Endothelial cell of umbilical vein (primary cell): ENCODE data around the gene KIAA1958. TPM values are rescaled to one million over a fixed set of nuclear protein-coding genes. Genes with fewer than 3 reads are reported as not detected.
"Not testable (repeated sequence)": the region's sequence is repeated elsewhere in the genome, so short reads cannot be mapped to it uniquely, and the experiment has no call there.

ENCODE experiments used
- BruUV-seq: library from RNA; stranded (reverse); fragments of 400-500 nt; replicated peaks from 2 replicates; lab custom pipeline; 2021; lab: Mats Ljungman, UMichigan
- CTCF ChIA-PET: fragments of 300-600, 350-600 bp; sonication (Branson Sonifier 250); formaldehyde crosslinking; loops from one replicate; lab custom pipeline; 2021; ENCODE audit warnings: antibody characterized with exemption, inconsistent platforms; lab: Charles Lee
- POLR2A ChIA-PET: fragments of 300-600, 350-600 bp; sonication (Branson Sonifier 250); formaldehyde crosslinking; loops from one replicate; lab custom pipeline; 2021; ENCODE audit warnings: antibody characterized with exemption, inconsistent platforms; lab: Charles Lee
- DNase-seq: peaks from one replicate; pipeline ENCODE4 v3.0.0-alpha.2; 2011; ENCODE audit warnings: low read depth, low spot score
- FAIRE-seq: peaks from 2 replicates; lab custom pipeline; 2011; peaks lifted over from hg19 to GRCh38; lab: Jason Lieb, UNC
- H2AFZ ChIP-seq: 2 replicates; pipeline ENCODE4 v1.6.0; 2012; ENCODE audit warnings: low read depth, low read length, control low read depth, inconsistent platforms
- H3K27ac ChIP-seq: 2 replicates; pipeline ENCODE4 v1.5.1; 2011; ENCODE audit warnings: low read depth, mild to moderate bottlenecking, control low read depth, low read length, moderate library complexity; ENCODE audit not compliant: insufficient read depth
- H3K27me3 ChIP-seq, 2 experiments: 2 replicates each; pipeline versions ENCODE4 v1.6.0 to v1.6.1; 2011; ENCODE audit warnings: low read length in 2 of 2, mixed read lengths in 1 of 2; ENCODE audit not compliant: control insufficient read depth in 2 of 2, insufficient read depth in 2 of 2
- H3K36me3 ChIP-seq, 2 experiments: 2 replicates in 1 of 2; 3 replicates in 1 of 2; pipeline ENCODE4 v1.5.1; 2011; ENCODE audit warnings: low read length in 2 of 2, mild to moderate bottlenecking in 1 of 2, moderate library complexity in 1 of 2; ENCODE audit not compliant: control insufficient read depth in 2 of 2, insufficient read depth in 2 of 2; ENCODE audit errors: extremely low read depth in 1 of 2
- H3K4me1 ChIP-seq: 3 replicates; pipeline ENCODE4 v1.5.1; 2011; ENCODE audit warnings: mild to moderate bottlenecking, low read length; ENCODE audit not compliant: control insufficient read depth, insufficient read depth; ENCODE audit errors: extremely low read depth
- H3K4me2 ChIP-seq: 2 replicates; pipeline ENCODE4 v1.6.1; 2011; ENCODE audit warnings: low read length, control low read depth, mixed read lengths; ENCODE audit not compliant: insufficient read depth
- H3K4me3 ChIP-seq, 3 experiments: fragments of 200-600 bp in 1 of 3; sonication (generic), shearing (Covaris generic) in 1 of 3; replicated peaks in 1 of 3; 2 replicates each; pipeline ENCODE4 v1.5.1; 2011 to 2016; ENCODE audit warnings: control low read depth in 3 of 3, low read length in 3 of 3, mild to moderate bottlenecking in 2 of 3, inconsistent platforms in 1 of 3, low read depth in 1 of 3, moderate library complexity in 1 of 3; ENCODE audit not compliant: insufficient read depth in 1 of 3
- H3K79me2 ChIP-seq: 2 replicates; pipeline ENCODE4 v1.6.0; 2012; ENCODE audit warnings: low read length, inconsistent platforms; ENCODE audit not compliant: control insufficient read depth, insufficient read depth
- H3K9ac ChIP-seq: replicated peaks from 2 replicates; pipeline ENCODE3; 2011; ENCODE audit warnings: low read length, control low read depth; ENCODE audit not compliant: insufficient read depth; ENCODE audit errors: extremely low read depth
- H3K9me1 ChIP-seq: replicated peaks from 3 replicates; pipeline ENCODE4 v1.6.0; 2011; ENCODE audit warnings: mild to moderate bottlenecking, low read length; ENCODE audit not compliant: control insufficient read depth, insufficient read depth; ENCODE audit errors: extremely low read depth
- H3K9me3 ChIP-seq: replicated peaks from 2 replicates; pipeline ENCODE4 v1.5.1; 2012; ENCODE audit warnings: low read length, inconsistent platforms; ENCODE audit not compliant: control insufficient read depth, insufficient read depth
- H4K20me1 ChIP-seq: replicated peaks from 2 replicates; pipeline ENCODE3; 2011; ENCODE audit warnings: mild to moderate bottlenecking, low read length; ENCODE audit not compliant: control insufficient read depth, insufficient read depth; ENCODE audit errors: extremely low read depth
- CTCF ChIP-seq, 2 donors: IDR thresholded peaks; 1 replicate in 1 of 2; 2 replicates in 1 of 2; pipeline ENCODE4 v1.5.1; 2011; ENCODE audit warnings: low read length in 2 of 2, mild to moderate bottlenecking in 2 of 2, moderate library complexity in 2 of 2, control low read depth in 1 of 2, inconsistent platforms in 1 of 2, low read depth in 1 of 2; ENCODE audit not compliant: insufficient read depth in 1 of 2; ENCODE audit errors: extremely low read depth in 1 of 2
- EZH2 ChIP-seq: IDR thresholded peaks from 2 replicates; pipeline ENCODE4 v1.6.1; 2012; ENCODE audit warnings: borderline replicate concordance, low read depth, mild to moderate bottlenecking, moderate library complexity, low read length, inconsistent platforms; ENCODE audit not compliant: severe bottlenecking
- FOS ChIP-seq: IDR thresholded peaks from 2 replicates; pipeline ENCODE4 v1.6.1; 2011; ENCODE audit warnings: mild to moderate bottlenecking, low read length, moderate library complexity, borderline replicate concordance; ENCODE audit not compliant: insufficient read depth
- GATA2 ChIP-seq: IDR thresholded peaks from 2 replicates; pipeline ENCODE4 v1.7.0; 2011; ENCODE audit warnings: low read depth, mild to moderate bottlenecking, moderate library complexity, mixed read lengths, low read length; ENCODE audit not compliant: insufficient read length, insufficient read depth
- JUN ChIP-seq: IDR thresholded peaks from 2 replicates; pipeline ENCODE4 v1.6.1; 2011; ENCODE audit warnings: borderline replicate concordance, low read depth; ENCODE audit not compliant: insufficient read length, insufficient read depth
- MAX ChIP-seq: IDR thresholded peaks from 2 replicates; pipeline ENCODE4 v1.6.1; 2011; ENCODE audit not compliant: insufficient read depth, insufficient read length
- MYC ChIP-seq: IDR thresholded peaks from one replicate; pipeline ENCODE4 v1.6.1; 2011; ENCODE audit warnings: mild to moderate bottlenecking, low read depth, low read length
- POLR2A ChIP-seq: IDR thresholded peaks from 2 replicates; pipeline ENCODE4 v1.6.1; 2012; ENCODE audit warnings: low read depth, mild to moderate bottlenecking, control low read depth, low read length
- POLR2AphosphoS5 ChIP-seq: IDR thresholded peaks from 2 replicates; pipeline ENCODE4 v1.6.1; 2012; ENCODE audit warnings: low read depth, mild to moderate bottlenecking, control low read depth, low read length, moderate library complexity; ENCODE audit not compliant: insufficient read depth
- dilution Hi-C: fragments of 300-500 bp; cut with MboI; formaldehyde crosslinking; loops from one replicate; pipeline ENCODE4 v1.15.0; 2019; ENCODE audit warnings: low sequenced_read_pairs; ENCODE audit not compliant: extremely low pct_ligation_motif_present
- intact Hi-C: fragments of 100-400 bp; cut with micrococcal nuclease; formaldehyde crosslinking; loops from one replicate; pipeline ENCODE4 v1.10.0; 2022
- polyA plus RNA-seq, 4 experiments: library from polyadenylated mRNA; depleted of rRNA in 3 of 4; stranded (reverse) in 3 of 4; unstranded in 1 of 4; fragments of >200 nt; gene quantifications; 2 replicates each; pipeline versions ENCODE4 v1.2.1 to v1.2.3, GENCODE V29; 2011 to 2012; ENCODE audit warnings: missing spikeins in 1 of 4
- total RNA-seq: library from RNA; stranded (reverse); gene quantifications from 2 replicates; pipeline ENCODE4 v1.2.3, GENCODE V29; 2021

The KIAA1958 gene
- total and polyA plus RNA-seq, 2 donors (not counting 3 experiments of a cell fraction or from before 2014, with no cell fraction given): 1.7 to 5.0 TPM

GRCh38 chr9:112670991-112671625, 184.5 kb downstream of the KIAA1958 start:
- no peak overlapping the region for H3K9ac ChIP-seq
- dilution Hi-C loops: no loop called here
- POLR2A ChIA-PET: no interaction called here
- H3K4me1 ChIP-seq: no peaks in the 10 kb centered on the region
- no peak overlapping the region for H3K4me2 ChIP-seq
- no TSS peak for BruUV-seq
- FAIRE-seq (no peak), DNase-seq (peak; percentile 56)
- no peak overlapping the region for H3K4me3 ChIP-seq
- intact Hi-C loops: no loop called here
- no peaks in the 10 kb centered on the region for H3K79me2 ChIP-seq
- CTCF ChIA-PET: interaction anchor here (0.7 kb wide), 1 partner anchor 8 kb away, joined by 3 read pairs; no protein-coding TSS in a partner anchor
- no peaks in the 10 kb centered on the region for H4K20me1 ChIP-seq
- H3K9me3 ChIP-seq: no peaks in the 10 kb centered on the region
- H3K9me1 ChIP-seq: no peaks in the 10 kb centered on the region
- H3K27me3 ChIP-seq: no peaks in the 10 kb centered on the region
- TF ChIP-seq MYC (no peak), POLR2A (no peak), CTCF (IDR thresholded peaks at IDR 0.05; ENCODE audit: extremely low read depth in 1 of 2, insufficient read depth in 1 of 2, low read depth in 1 of 2, low read length in 2 of 2) (no peak), JUN (no peak), POLR2AphosphoS5 (no peak), GATA2 (no peak), EZH2 (no peak), MAX (no peak), FOS (no peak)
- no peak overlapping the region for H2AFZ ChIP-seq
- no peaks in the 10 kb centered on the region for H3K36me3 ChIP-seq
- no peak overlapping the region for H3K27ac ChIP-seq

GRCh38 chr9:112673221-112673620, 186.6 kb downstream of the KIAA1958 start:
- POLR2A ChIA-PET, dilution Hi-C loops, H3K4me2 ChIP-seq, DNase-seq, H3K27ac ChIP-seq, H3K9me3 ChIP-seq, BruUV-seq, H3K79me2 ChIP-seq, H3K27me3 ChIP-seq, intact Hi-C loops, H2AFZ ChIP-seq, H4K20me1 ChIP-seq, H3K4me1 ChIP-seq, FAIRE-seq, H3K36me3 ChIP-seq, H3K9me1 ChIP-seq, H3K9ac ChIP-seq, CTCF ChIA-PET, H3K4me3 ChIP-seq: not testable (repeated sequence)
